HCT116 (cell line): ENCODE results near the gene ZBTB7C. TPM values are rescaled to one million over a fixed set of nuclear protein-coding genes. Genes with fewer than 3 reads are reported as not detected.

Experiments
- ATAC-seq: fragments of 200-7000 bp; cut with Tn5 transposase; 2 replicates; pipeline ENCODE4 v1.9.1; 2020; ENCODE audit warnings: mild to moderate bottlenecking, moderate library complexity
- BruUV-seq: library from RNA; stranded (reverse); fragments of 400-500 nt; replicated peaks from 2 replicates; lab custom pipeline; 2021; lab: Mats Ljungman, UMichigan
- CTCF ChIA-PET: fragments of 300-600 bp; sonication (Branson Sonifier 250); formaldehyde crosslinking; loops from one replicate; lab custom pipeline; 2021; ENCODE audit warnings: antibody characterized with exemption; lab: Charles Lee
- POLR2A ChIA-PET: fragments of 300-600, 350-600 bp; sonication (Branson Sonifier 250); formaldehyde crosslinking; loops from one replicate; lab custom pipeline; 2021; ENCODE audit warnings: antibody characterized with exemption; lab: Charles Lee
- RAD21 ChIA-PET, 2 experiments: fragments of 300-600 bp; sonication (Branson Sonifier 250); formaldehyde crosslinking; loops; one replicate each; lab custom pipeline; 2023; ENCODE audit warnings: low total read pairs in 2 of 2; ENCODE audit not compliant: uncharacterized antibody in 2 of 2, unreplicated experiment in 2 of 2, low non-redundant PET in 1 of 2; lab: Charles Lee
- DNase-seq: peaks from one replicate; pipeline ENCODE4 v3.0.0-alpha.2; 2010; ENCODE audit warnings: low read depth, low spot score
- H2AFZ ChIP-seq: fragments of 200-600 bp; shearing (Covaris generic), sonication (generic); 2 replicates; pipeline ENCODE4 v1.6.1; 2017; ENCODE audit warnings: low read depth, mixed run types, mixed read lengths, antibody characterized with exemption, low read length; ENCODE audit not compliant: poor library complexity, severe bottlenecking
- H3K27ac ChIP-seq: 2 replicates; pipeline ENCODE4 v1.5.1; 2012; ENCODE audit warnings: low read depth, low read length
- H3K27me3 ChIP-seq: fragments of 200-600 bp; sonication (generic); 2 replicates; pipeline ENCODE4 v1.6.1; 2016; ENCODE audit warnings: mixed run types, low read length, mixed read lengths; ENCODE audit not compliant: insufficient read depth
- H3K36me3 ChIP-seq, 2 experiments: fragments of 200-500 bp in 1 of 2; fragments of 200-600 bp in 1 of 2; sonication (Bioruptor generic) in 1 of 2; sonication (generic) in 1 of 2; 2 replicates each; pipeline versions ENCODE4 v1.5.1 to v1.6.1; 2014 to 2016; ENCODE audit warnings: low read length in 2 of 2, inconsistent platforms in 1 of 2, mixed read lengths in 1 of 2, mixed run types in 1 of 2; ENCODE audit not compliant: insufficient read depth in 2 of 2, control insufficient read depth in 1 of 2
- H3K4me1 ChIP-seq, 2 experiments: fragments of 200-600 bp in 1 of 2; sonication (generic) in 1 of 2; 2 replicates each; pipeline versions ENCODE4 v1.5.1 to v1.6.1; 2012 to 2017; ENCODE audit warnings: low read length in 2 of 2, inconsistent platforms in 1 of 2, mild to moderate bottlenecking in 1 of 2, mixed read lengths in 1 of 2, mixed run types in 1 of 2, moderate library complexity in 1 of 2; ENCODE audit not compliant: insufficient read depth in 2 of 2, control insufficient read depth in 1 of 2
- H3K4me2 ChIP-seq: fragments of 200-600 bp; sonication (generic); 2 replicates; pipeline ENCODE4 v1.6.1; 2017; ENCODE audit warnings: mixed run types, low read length, mixed read lengths
- H3K4me3 ChIP-seq, 2 experiments: fragments of 200-600 bp in 1 of 2; sonication (generic) in 1 of 2; replicated peaks in 1 of 2; 2 replicates each; pipeline ENCODE4 v1.5.1; 2011 to 2016; ENCODE audit warnings: low read length in 2 of 2, control low read depth in 1 of 2, low read depth in 1 of 2, mild to moderate bottlenecking in 1 of 2, mixed read lengths in 1 of 2, mixed run types in 1 of 2
- H3K79me2 ChIP-seq: fragments of 200-600 bp; sonication (generic); 2 replicates; pipeline ENCODE4 v1.6.1; 2017; ENCODE audit warnings: mild to moderate bottlenecking, mixed run types, low read length, moderate library complexity, mixed read lengths; ENCODE audit not compliant: insufficient read depth
- H3K9ac ChIP-seq: fragments of 200-600 bp; sonication (generic); 2 replicates; pipeline ENCODE4 v1.6.1; 2016; ENCODE audit warnings: low read length, mixed read lengths
- H3K9me2 ChIP-seq: fragments of 200-600 bp; sonication (generic), shearing (Covaris generic); 2 replicates; pipeline ENCODE4 v1.6.1; 2017; ENCODE audit warnings: mixed run types, mild to moderate bottlenecking, moderate library complexity; ENCODE audit not compliant: insufficient read depth
- H3K9me3 ChIP-seq, 2 experiments: fragments of 200-500 bp in 1 of 2; fragments of 200-600 bp in 1 of 2; sonication (Bioruptor generic) in 1 of 2; sonication (generic) in 1 of 2; 2 replicates each; pipeline ENCODE4 v1.6.1; 2014 to 2017; ENCODE audit warnings: low read length in 2 of 2, mixed read lengths in 2 of 2, inconsistent platforms in 1 of 2, low read depth in 1 of 2, mild to moderate bottlenecking in 1 of 2, mixed run types in 1 of 2, moderate library complexity in 1 of 2; ENCODE audit not compliant: control insufficient read depth in 1 of 2, insufficient read depth in 1 of 2
- H4K20me1 ChIP-seq: fragments of 200-600 bp; sonication (generic), shearing (Covaris generic); 2 replicates; pipeline ENCODE4 v1.6.1; 2017; ENCODE audit warnings: mixed run types, mild to moderate bottlenecking, moderate library complexity; ENCODE audit not compliant: insufficient read depth
- ELF1 ChIP-seq: IDR thresholded peaks from 2 replicates; pipeline ENCODE4 v1.6.1; 2012; ENCODE audit warnings: low read depth, borderline replicate concordance
- EZH2 ChIP-seq: fragments of 200-600 bp; sonication (generic); IDR thresholded peaks from 2 replicates; pipeline ENCODE4 v1.6.1; 2017; ENCODE audit warnings: antibody characterized with exemption, mixed run types
- EZH2phosphoT487 ChIP-seq: fragments of 200-600 bp; IDR thresholded peaks from 2 replicates; pipeline ENCODE4 v1.6.1; 2018; ENCODE audit warnings: antibody characterized with exemption, borderline replicate concordance
- FOSL1 ChIP-seq: IDR thresholded peaks from 2 replicates; pipeline ENCODE4 v1.6.1; 2012; ENCODE audit warnings: low read depth
- JUND ChIP-seq: IDR thresholded peaks from 2 replicates; pipeline ENCODE4 v1.6.1; 2012
- REST ChIP-seq: IDR thresholded peaks from 2 replicates; pipeline ENCODE4 v1.6.1; 2012; ENCODE audit warnings: low read depth
- SRF ChIP-seq: IDR thresholded peaks from 2 replicates; pipeline ENCODE4 v1.6.1; 2012; ENCODE audit warnings: low read depth
- TCF7L2 ChIP-seq: IDR thresholded peaks from 2 replicates; pipeline ENCODE4 v1.7.0; 2011; ENCODE audit warnings: borderline replicate concordance, inconsistent platforms; ENCODE audit not compliant: insufficient read depth, insufficient read length; ENCODE audit errors: extremely low read depth
- YY1 ChIP-seq: IDR thresholded peaks from 2 replicates; pipeline ENCODE4 v1.6.1; 2011; ENCODE audit warnings: low read length, low read depth, moderate library complexity, mild to moderate bottlenecking; ENCODE audit not compliant: insufficient replicate concordance; ENCODE audit errors: extremely low read depth
- ZFX ChIP-seq: fragments of 450-650 bp; IDR thresholded peaks from 2 replicates; pipeline ENCODE4 v1.6.1; 2017
- ZNF274 ChIP-seq: fragments of 200-500 bp; sonication (Bioruptor generic); IDR thresholded peaks from 2 replicates; pipeline ENCODE4 v1.6.1; 2014; ENCODE audit warnings: mild to moderate bottlenecking, low read depth, low read length, inconsistent platforms
- intact Hi-C: fragments of 100-400 bp; cut with micrococcal nuclease; formaldehyde crosslinking; loops from 2 replicates; pipeline ENCODE4 v1.10.0; 2022
- total RNA-seq: library from RNA; stranded (reverse); gene quantifications from one replicate; pipeline ENCODE4 v1.2.1, GENCODE V29; 2021; ENCODE audit not compliant: unreplicated experiment

Gene ZBTB7C
- total RNA-seq, 1 experiment from 2014 or later: 0.37 TPM

DNA sequence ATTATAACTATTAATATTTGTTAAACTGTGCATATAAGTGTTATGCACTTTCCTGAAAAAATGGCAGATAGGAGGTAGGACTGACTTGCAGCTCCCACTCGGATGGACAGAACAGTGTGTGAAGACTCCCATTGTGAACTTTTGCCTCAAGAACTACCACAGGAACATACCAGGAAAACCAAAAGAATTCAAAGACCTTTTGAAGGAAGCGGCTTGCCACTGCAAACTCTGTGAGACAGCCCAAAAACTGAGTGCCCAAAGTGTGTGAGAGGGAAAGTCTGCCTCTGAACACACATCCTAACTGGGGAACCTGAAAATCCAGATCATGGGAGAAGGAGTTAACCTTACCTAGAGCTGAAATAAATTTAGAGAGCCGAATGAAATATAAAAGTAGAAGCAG is 171.0 kb downstream of the ZBTB7C start:
- peak overlapping the region; percentile 34 for H3K4me2 ChIP-seq
- no peaks in the 10 kb centered on the region for H3K27me3 ChIP-seq
- no peaks in the 10 kb centered on the region for H3K9me2 ChIP-seq
- H3K9me3 ChIP-seq: no peaks in the 10 kb centered on the region
- no peaks in the 10 kb centered on the region for H3K79me2 ChIP-seq
- H3K27ac ChIP-seq: peak overlapping the region; percentile 13; the same call in 1 of the 2 replicates
- no peak for DNase-seq
- ATAC-seq: peak; percentile 70
- intact Hi-C loops: loop anchor here (10.0 kb wide), 2 partner anchors 177 to 427 kb away; no protein-coding TSS in a partner anchor
- no peak overlapping the region for H3K9ac ChIP-seq
- RAD21 ChIA-PET: no interaction called here
- CTCF ChIA-PET: interaction anchor here (2.5 kb wide), 1 partner anchor 8 kb away, joined by 12 read pairs; no protein-coding TSS in a partner anchor
- peaks cover 10% of the 10 kb centered on the region in 2 experiments for H3K4me1 ChIP-seq
- POLR2A ChIA-PET: no interaction called here
- H3K36me3 ChIP-seq: no peaks in the 10 kb centered on the region
- no peaks in the 10 kb centered on the region for H4K20me1 ChIP-seq
- H2AFZ ChIP-seq: no peak overlapping the region
- no peak for TF ChIP-seq YY1
- no peak for TF ChIP-seq SRF
- no peak for TF ChIP-seq FOSL1
- no peak for TF ChIP-seq REST
- no peak for TF ChIP-seq EZH2
- TF ChIP-seq JUND: no peak
- TF ChIP-seq ZNF274: no peak
- no peak for TF ChIP-seq EZH2phosphoT487
- no peak for TF ChIP-seq TCF7L2
- TF ChIP-seq ZFX: no peak
- no peak for TF ChIP-seq ELF1
- BruUV-seq: no TSS peak
- no peak overlapping the region for H3K4me3 ChIP-seq
